Fibroblast of mammary gland (primary cell): ENCODE results near the gene NPTX1.

Experiments used
- DNase-seq: peaks from one replicate; pipeline ENCODE4 v3.0.0-alpha.2; 2010; ENCODE audit warnings: low read depth
- H3K4me3 ChIP-seq: 2 replicates; pipeline ENCODE4 v1.5.1; 2011; ENCODE audit warnings: low read depth, mild to moderate bottlenecking, low read length, moderate library complexity; ENCODE audit not compliant: control insufficient read depth
- TF ChIP-seq, protein P1 (sequence below): conservative IDR thresholded peaks from 2 replicates; pipeline ENCODE4 v1.5.1; 2011; ENCODE audit warnings: low read depth, low read length, inconsistent platforms; ENCODE audit not compliant: control insufficient read depth, insufficient read depth

The NPTX1 gene

GRCh38 chr17:80487511-80487910 is 11.1 kb upstream of the NPTX1 start:
- TF ChIP-seq, protein P1, sequence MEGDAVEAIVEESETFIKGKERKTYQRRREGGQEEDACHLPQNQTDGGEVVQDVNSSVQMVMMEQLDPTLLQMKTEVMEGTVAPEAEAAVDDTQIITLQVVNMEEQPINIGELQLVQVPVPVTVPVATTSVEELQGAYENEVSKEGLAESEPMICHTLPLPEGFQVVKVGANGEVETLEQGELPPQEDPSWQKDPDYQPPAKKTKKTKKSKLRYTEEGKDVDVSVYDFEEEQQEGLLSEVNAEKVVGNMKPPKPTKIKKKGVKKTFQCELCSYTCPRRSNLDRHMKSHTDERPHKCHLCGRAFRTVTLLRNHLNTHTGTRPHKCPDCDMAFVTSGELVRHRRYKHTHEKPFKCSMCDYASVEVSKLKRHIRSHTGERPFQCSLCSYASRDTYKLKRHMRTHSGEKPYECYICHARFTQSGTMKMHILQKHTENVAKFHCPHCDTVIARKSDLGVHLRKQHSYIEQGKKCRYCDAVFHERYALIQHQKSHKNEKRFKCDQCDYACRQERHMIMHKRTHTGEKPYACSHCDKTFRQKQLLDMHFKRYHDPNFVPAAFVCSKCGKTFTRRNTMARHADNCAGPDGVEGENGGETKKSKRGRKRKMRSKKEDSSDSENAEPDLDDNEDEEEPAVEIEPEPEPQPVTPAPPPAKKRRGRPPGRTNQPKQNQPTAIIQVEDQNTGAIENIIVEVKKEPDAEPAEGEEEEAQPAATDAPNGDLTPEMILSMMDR, result no peak

DNA sequence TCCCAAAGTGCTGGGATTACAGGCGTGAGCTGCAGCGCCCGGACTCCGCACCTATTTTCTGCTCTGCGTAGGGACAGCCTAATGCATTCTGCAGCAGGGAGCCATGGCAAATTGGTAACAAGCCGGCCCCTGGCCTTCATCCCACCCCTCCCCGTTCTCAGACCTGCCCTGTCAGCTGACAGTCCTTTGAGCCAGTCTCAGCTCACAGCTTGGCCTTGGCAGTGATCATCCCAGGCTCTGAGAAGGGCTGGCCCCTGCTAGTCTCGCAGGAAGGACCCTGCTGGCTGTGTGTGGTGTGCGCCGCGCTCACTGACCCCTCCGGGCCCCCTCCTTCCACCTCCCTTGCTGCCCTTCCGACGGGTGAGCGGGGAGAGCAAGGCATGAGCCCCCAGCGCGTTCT is 10.3 kb upstream of the NPTX1 start:
- H3K4me3 ChIP-seq, result no peak overlapping the region
- TF ChIP-seq, protein P1, result no peak
- no peak for DNase-seq

More at GRCh38 chr17:80487511-80487910, 11.1 kb upstream of the NPTX1 start:
- no peak overlapping the region for H3K4me3 ChIP-seq
- DNase-seq, result no peak

- no peak for DNase-seq
- TF ChIP-seq, protein P1, result no peak
- H3K4me3 ChIP-seq, result no peak overlapping the region
Measured at GRCh38 chr17:80485846-80486245, 9.4 kb upstream of the NPTX1 start.

DNA sequence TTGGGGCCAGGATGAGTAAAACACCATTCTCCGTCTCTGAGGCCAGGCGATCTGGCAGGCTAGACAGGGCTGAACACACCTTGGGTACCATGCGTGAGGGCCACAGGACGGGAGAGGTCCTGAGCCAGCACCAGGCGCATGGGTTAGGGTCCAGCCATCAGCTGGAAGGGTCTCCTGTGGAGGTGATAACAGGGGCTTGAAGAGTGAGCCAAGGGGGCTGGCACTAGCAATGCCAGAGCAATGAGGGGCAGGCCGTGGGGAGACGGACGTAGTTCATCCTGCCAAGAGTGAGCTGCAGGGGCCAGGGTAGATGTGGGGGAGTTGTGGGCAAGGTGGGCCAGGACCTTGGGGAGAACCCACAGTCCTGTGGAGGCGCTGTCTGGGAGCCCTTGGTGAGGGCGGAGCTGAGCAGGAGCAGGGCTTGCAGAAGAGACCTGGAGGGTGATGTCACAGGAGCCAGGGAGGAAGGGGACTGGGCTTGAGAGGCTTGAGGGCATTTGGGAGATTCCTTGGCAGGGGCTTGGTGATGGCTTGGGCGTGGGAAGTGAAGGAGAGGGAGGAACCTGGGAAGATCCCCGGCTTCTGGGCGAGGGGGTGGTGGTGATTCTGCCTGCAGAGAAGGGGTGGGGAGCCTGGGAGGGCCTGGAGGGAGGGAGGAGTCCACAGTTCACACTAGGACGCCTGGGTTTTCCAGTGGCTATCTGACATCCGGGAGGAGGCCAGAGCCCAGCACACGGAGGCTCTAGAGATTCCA is 6.3 kb upstream of the NPTX1 start:
- no peak for DNase-seq
- H3K4me3 ChIP-seq, result no peak overlapping the region
- TF ChIP-seq, protein P1, result no peak

DNA sequence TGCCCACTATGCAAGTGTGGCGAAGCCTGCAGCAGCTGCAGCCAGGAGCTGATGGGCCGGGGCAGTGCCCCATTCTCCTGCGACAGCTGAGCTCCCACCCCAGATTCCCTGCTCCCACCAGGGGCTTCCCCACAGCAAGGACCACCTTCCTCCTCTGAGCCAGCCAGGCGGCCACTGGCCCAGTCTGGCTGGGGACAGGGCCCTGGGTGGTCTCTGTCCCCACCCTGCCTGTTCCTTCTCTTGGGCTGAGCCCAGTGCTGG is 5.6 kb upstream of the NPTX1 start:
- no peak overlapping the region for H3K4me3 ChIP-seq
- TF ChIP-seq, protein P1, result no peak
- no peak for DNase-seq

DNA sequence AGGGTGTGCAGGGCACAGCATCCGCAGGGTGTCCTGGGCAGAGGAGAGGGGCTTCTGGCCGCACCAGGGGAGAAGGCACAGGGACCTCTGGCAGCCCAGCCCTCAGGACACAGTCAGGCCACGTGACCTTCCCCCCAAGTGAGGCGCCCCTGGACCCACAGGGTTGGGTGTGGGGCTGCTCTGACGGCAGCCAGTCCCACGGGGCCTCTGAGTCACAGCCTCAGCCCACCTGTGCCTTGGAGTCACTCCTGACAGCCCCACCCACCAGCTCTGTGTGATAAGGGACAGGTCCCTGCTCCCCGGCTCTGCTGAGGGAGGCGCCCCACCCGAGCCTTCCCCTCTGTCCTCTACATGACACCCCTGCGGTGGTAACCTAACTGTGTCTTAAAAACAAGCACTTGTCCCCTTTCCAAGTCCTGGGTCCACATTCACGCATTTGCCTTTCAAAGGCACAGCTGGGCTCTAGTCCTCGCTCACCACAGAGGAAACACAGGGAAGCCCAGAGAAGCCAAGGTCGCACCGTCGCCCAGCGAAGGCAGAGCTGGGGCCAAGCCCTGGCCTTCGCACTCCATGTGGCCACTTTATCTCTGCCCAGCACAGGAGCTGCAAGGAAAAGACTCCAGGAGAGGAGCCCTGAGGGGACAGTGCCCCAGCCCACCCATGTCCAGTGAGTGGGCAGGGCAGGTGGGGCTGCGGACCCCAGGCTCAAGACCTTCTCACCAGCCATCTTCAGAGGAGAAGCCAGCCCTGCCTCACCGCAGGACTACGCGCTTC is 5.1 kb upstream of the NPTX1 start:
- no peak overlapping the region for H3K4me3 ChIP-seq
- TF ChIP-seq, protein P1, result no peak
- no peak for DNase-seq
